Activated CD8-positive, alpha-beta memory T cell treated with anti-CD3 and anti-CD28 coated beads, Interleukin-2, amount 50 U/mL, for 48 hours (primary cell): Measurements from ENCODE around the gene HELZ2.

Experiments used
- DNase-seq: peaks from one replicate; pipeline ENCODE4 v3.0.0-alpha.2; 2020

HELZ2 gene

GRCh38 chr20:63537525-63538203, 36.4 kb downstream of the HELZ2 start:
- peak; percentile 97 for DNase-seq

- DNase-seq, result no peak
These were observed 37.0 kb downstream of the HELZ2 start, which contains the start of gene PTK6 for GRCh38 chr20:63536997-63537524. PTK6 (minus strand) TSS chr20:63537376; CDS start chr20:63537314, 62 bp downstream.

- DNase-seq, result no peak
These were observed 37.6 kb downstream of the HELZ2 start for GRCh38 chr20:63536241-63536977.

GRCh38 chr20:63534831-63535651, 39.0 kb downstream of the HELZ2 start:
- DNase-seq, result no peak

- no peak for DNase-seq
These were observed 39.6 kb downstream of the HELZ2 start for GRCh38 chr20:63534427-63534830.

- DNase-seq, result no peak
These were observed 40.1 kb downstream of the HELZ2 start for GRCh38 chr20:63533871-63534393.

GRCh38 chr20:63533388-63533787, 40.7 kb downstream of the HELZ2 start:
- no peak for DNase-seq

GRCh38 chr20:63532449-63532971, 41.5 kb downstream of the HELZ2 start:
- DNase-seq, result no peak

- DNase-seq, result no peak
These were observed 42.2 kb downstream of the HELZ2 start for GRCh38 chr20:63531686-63532448.

GRCh38 chr20:63530788-63531160, 43.3 kb downstream of the HELZ2 start:
- no peak for DNase-seq

- no peak for DNase-seq
These were observed 43.9 kb downstream of the HELZ2 start for GRCh38 chr20:63529861-63530787.

GRCh38 chr20:63529180-63529860, 44.7 kb downstream of the HELZ2 start:
- no peak for DNase-seq

- DNase-seq, result no peak
These were observed 46.9 kb downstream of the HELZ2 start for GRCh38 chr20:63527184-63527583.

GRCh38 chr20:63525971-63526370, 48.1 kb downstream of the HELZ2 start:
- DNase-seq, result no peak

GRCh38 chr20:63525185-63525584, 48.9 kb downstream of the HELZ2 start:
- no peak for DNase-seq
